Ovary (tissue), 3 donors: ENCODE measurements around the gene GRAMD4.

Source experiments
- CTCF ChIP-seq, 3 donors: fragments of 450-650 bp in 2 of 3; fragments of 200-600 bp in 1 of 3; IDR thresholded peaks; one replicate each; pipeline versions ENCODE4 v1.5.1 to v1.8.0; 2016 to 2022; ENCODE audit warnings: antibody characterized with exemption in 3 of 3, mild to moderate bottlenecking in 1 of 3
- EP300 ChIP-seq: sonication (generic); formaldehyde crosslinking; IDR thresholded peaks from one replicate; pipeline ENCODE4 v1.6.1; 2017; ENCODE audit warnings: antibody characterized with exemption
- POLR2A ChIP-seq: fragments of 450-650 bp; IDR thresholded peaks from one replicate; pipeline ENCODE4 v1.6.1; 2017; ENCODE audit warnings: antibody characterized with exemption, mild to moderate bottlenecking, moderate library complexity
- donor health status: DM: no; HTN: no; CAD: no.

- TF ChIP-seq POLR2A (no peak), CTCF (IDR thresholded peaks at IDR 0.05) (no peak), EP300 (no peak)
Measured at GRCh38 chr22:46708766-46709330, 88.7 kb downstream of the GRAMD4 start.
